Activated T-cell treated with anti-CD3 and anti-CD28 coated beads for 4 hours (primary cell): ENCODE measurements around the gene DOK1.

Source experiments
- DNase-seq: peaks from one replicate; pipeline ENCODE4 v3.0.0-alpha.2; 2020

DOK1 gene

GRCh38 chr2:74525717-74526648 lies 28.5 kb upstream of the DOK1 start, which contains the start of gene DQX1:
DQX1 (minus strand) TSS chr2:74526231; CDS start chr2:74525729, 502 bp downstream.
- DNase-seq: no peak

- DNase-seq: no peak
Observed at GRCh38 chr2:74526649-74527230, 27.8 kb upstream of the DOK1 start.

- no peak for DNase-seq
Observed at GRCh38 chr2:74527741-74528140, 26.8 kb upstream of the DOK1 start.

GRCh38 chr2:74528600-74529356 lies 25.7 kb upstream of the DOK1 start:
- no peak for DNase-seq

- DNase-seq: peak; percentile 72
Observed at GRCh38 chr2:74529357-74530238, 24.9 kb upstream of the DOK1 start, which contains the start of the genes AUP1 and HTRA2. AUP1 (minus strand) TSS chr2:74529706; CDS start chr2:74529629, 77 bp downstream. HTRA2 (plus strand) TSS chr2:74529933; CDS start chr2:74530007, 74 bp downstream.

GRCh38 chr2:74530239-74531187 lies 24.0 kb upstream of the DOK1 start:
- no peak for DNase-seq

DNA sequence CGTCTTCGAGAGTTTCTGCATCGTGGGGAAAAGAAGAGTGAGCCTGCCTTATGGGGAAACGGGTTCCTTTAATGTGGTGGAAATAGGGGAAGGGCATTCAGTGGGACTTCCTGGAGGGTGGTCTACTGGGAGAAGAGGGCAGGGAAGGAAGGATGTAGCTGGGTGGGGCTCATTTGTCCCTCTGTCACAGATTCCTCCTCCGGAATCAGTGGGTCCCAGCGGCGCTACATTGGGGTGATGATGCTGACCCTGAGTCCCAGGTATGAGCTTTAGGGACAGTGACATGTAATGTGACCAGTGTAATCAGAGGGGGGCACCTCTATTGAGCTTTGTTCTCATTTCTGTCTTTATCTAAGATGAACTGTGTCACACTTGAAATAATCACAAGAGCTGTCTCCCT lies 22.9 kb upstream of the DOK1 start:
- no peak for DNase-seq

DNA sequence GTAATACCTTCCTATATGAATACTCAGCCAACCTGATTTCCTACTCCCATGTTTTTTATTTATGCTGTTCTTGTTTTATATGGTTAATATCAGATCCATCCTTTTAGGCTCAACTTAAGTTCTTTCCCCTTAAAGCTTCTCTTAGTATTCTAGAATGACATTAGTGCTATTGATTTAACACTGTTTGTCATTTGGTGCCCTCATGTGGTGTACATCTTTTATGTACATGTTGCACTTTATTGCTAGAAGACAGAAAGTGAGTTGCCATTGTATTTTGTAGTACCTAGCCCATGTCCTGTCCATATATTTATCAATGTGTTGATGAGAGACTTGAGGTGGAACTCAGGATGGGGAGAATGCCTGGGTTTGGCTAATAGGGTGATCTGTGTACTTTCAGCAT lies 22.3 kb upstream of the DOK1 start:
- no peak for DNase-seq

GRCh38 chr2:74533464-74533863 lies 21.1 kb upstream of the DOK1 start:
- DNase-seq: no peak

DNA sequence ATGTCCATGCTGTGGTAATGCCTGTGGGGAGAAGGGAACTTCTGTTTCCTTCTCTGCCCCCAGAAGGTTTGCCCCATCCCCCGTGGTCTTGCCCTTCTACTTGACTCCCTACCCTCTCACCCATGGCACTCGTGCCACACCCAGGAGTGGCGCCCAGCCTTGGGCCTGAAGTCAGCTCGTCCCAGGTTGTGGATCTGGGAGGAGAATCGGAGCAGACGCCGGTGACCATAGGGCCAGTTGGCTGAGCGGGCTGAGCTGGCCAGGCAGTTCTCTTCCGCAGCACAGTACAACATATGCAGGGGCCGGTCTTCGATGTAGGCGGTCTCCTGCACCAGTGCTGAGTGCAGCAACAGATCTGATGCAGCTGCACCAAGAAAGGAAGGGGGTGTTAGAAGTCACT lies 20.1 kb upstream of the DOK1 start:
- DNase-seq: no peak

DNA sequence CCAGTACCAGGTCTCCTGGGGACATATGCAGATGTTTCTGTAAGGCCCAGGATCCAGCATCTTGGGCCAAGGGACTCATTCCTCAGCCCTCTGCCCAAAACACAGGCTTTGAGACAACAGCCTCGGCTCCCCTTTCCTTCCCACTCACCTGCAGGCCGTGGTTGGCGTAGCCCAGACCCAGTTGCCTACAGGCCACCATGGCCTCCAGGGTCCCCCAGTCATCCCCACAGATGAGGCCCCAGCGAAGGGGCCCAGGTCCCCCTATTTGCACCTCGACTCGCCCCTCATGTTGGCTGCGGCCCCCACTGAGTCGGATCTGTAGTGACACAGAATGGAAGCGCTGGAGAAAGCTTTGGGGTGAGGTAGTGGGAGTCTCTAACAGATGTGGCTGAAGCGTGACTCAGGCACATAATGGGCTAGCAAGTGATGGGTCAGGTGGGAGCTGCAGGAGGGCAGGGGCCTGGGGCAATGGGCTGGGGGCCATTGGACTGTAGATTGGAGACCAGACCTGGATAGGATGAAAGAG lies 19.0 kb upstream of the DOK1 start:
- DNase-seq: no peak

- no peak for DNase-seq
Observed at GRCh38 chr2:74536166-74536950, 18.2 kb upstream of the DOK1 start.

- no peak for DNase-seq
Observed at GRCh38 chr2:74537140-74537539, 17.4 kb upstream of the DOK1 start.

- no peak for DNase-seq
Observed at GRCh38 chr2:74538881-74539339, 15.6 kb upstream of the DOK1 start.

DNA sequence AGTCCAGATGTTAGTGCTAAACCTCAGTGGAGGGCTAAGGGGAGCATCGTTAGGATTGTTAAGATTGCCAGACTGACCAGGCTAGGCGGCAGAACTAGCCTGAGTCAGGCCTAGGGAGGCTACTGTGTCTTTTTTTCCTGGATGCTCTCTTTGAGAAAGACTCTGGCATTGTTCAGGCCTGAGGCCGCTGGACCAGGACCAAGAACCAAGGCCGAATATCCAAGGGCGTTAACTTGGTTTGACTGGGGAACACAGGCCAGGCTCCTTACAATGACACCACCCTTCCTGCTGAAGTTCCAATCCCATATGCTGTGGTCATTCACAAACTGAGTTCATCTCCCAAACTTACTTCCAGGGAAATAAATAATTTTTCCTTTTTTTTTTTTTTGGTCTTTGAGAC lies 14.2 kb upstream of the DOK1 start:
- no peak for DNase-seq

- no peak for DNase-seq
Observed at GRCh38 chr2:74542978-74543377, 11.5 kb upstream of the DOK1 start.

- DNase-seq: no peak
Observed at GRCh38 chr2:74544634-74545033, 9.9 kb upstream of the DOK1 start.

- DNase-seq: no peak
Observed at GRCh38 chr2:74546004-74546403, 8.5 kb upstream of the DOK1 start.

DNA sequence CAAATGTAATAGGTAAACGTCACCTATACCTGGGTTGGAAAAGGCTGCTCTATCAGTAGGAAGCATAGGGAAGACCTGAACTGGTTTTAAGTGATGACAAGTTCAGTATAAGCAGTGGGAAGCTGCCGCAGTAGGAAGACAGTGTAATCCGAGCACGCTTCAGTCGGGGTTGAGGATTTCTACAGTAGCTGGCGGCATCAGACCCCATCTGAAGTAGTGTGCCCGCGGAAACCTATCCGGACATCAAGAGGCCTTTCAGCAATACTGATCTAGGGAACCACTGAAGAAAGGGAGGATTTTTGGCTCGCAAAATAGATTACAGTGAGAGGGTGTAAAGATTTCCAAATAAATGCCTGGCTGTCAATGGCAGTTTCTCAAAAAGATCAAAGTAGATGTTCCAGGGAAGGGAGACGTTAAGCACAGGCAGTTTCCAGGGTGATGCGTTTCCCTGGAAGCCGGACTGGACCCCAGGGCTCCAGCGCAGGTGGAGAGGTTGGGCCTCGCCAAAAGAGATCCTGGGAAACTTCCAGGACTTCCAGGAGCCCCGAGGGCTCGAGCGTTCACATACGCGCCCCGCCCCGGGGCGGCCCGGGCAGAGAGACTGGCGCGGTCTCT lies 6.1 kb upstream of the DOK1 start:
- DNase-seq: no peak
